GM18858 (cell line): ENCODE results near the gene METRNL.

Source experiments
- ATAC-seq: cut with Tn5 transposase; IDR thresholded peaks from one replicate; pipeline ENCODE4 v1.9.1; 2021; ENCODE audit not compliant: unreplicated experiment

The METRNL gene

GRCh38 chr17:83078378-83079351 is 744 bp upstream of the METRNL start:
- ATAC-seq: no peak

GRCh38 chr17:83079766-83080578 is 563 bp downstream of the METRNL start:
- no peak for ATAC-seq

GRCh38 chr17:83080579-83080857 is 1.1 kb downstream of the METRNL start:
- ATAC-seq: no peak

- no peak for ATAC-seq
Measured at GRCh38 chr17:83080858-83081683, 1.7 kb downstream of the METRNL start.

- no peak for ATAC-seq
Measured at GRCh38 chr17:83081684-83082201, 2.3 kb downstream of the METRNL start.

- no peak for ATAC-seq
Measured at GRCh38 chr17:83082424-83082823, 3.0 kb downstream of the METRNL start.

GRCh38 chr17:83082909-83083367 is 3.5 kb downstream of the METRNL start:
- no peak for ATAC-seq

GRCh38 chr17:83083368-83084201 is 4.2 kb downstream of the METRNL start:
- no peak for ATAC-seq

GRCh38 chr17:83084214-83084613 is 4.8 kb downstream of the METRNL start:
- no peak for ATAC-seq

- no peak for ATAC-seq
Measured at GRCh38 chr17:83084621-83085056, 5.2 kb downstream of the METRNL start.

GRCh38 chr17:83085103-83085502 is 5.7 kb downstream of the METRNL start:
- no peak for ATAC-seq

GRCh38 chr17:83085526-83086198 is 6.3 kb downstream of the METRNL start:
- no peak for ATAC-seq

- no peak for ATAC-seq
Measured at GRCh38 chr17:83086199-83086880, 6.9 kb downstream of the METRNL start.

GRCh38 chr17:83086907-83087787 is 7.7 kb downstream of the METRNL start:
- ATAC-seq: no peak

- ATAC-seq: no peak
Measured at GRCh38 chr17:83087788-83088360, 8.5 kb downstream of the METRNL start.

GRCh38 chr17:83088451-83088850 is 9.0 kb downstream of the METRNL start:
- no peak for ATAC-seq

- no peak for ATAC-seq
Measured at GRCh38 chr17:83088909-83089308, 9.5 kb downstream of the METRNL start.
